GM12878 (cell line): Measurements from ENCODE around the gene CDKN2B-AS1. TPM values are rescaled to one million over a fixed set of nuclear protein-coding genes. Genes with fewer than 3 reads are reported as not detected.

Experiments used
- ATAC-seq: fragments of 200-7000 bp; cut with Tn5 transposase; 3 replicates; pipeline ENCODE4 v1.9.1; 2020; ENCODE audit warnings: mild to moderate bottlenecking, moderate library complexity
- BruUV-seq: library from RNA; stranded (reverse); fragments of 400-500 nt; replicated peaks from 2 replicates; lab custom pipeline; 2021; lab: Mats Ljungman, UMichigan
- CTCF ChIA-PET: fragments of 300-600 bp; sonication (Branson Sonifier 250); formaldehyde crosslinking; extraction: SDS; loops from one replicate; lab custom pipeline; 2021; ENCODE audit warnings: inconsistent platforms; lab: Yijun Ruan, JAX
- POLR2A ChIA-PET: fragments of 350-600 bp; formaldehyde crosslinking; extraction: SDS; loops from one replicate; lab custom pipeline; 2021; ENCODE audit warnings: inconsistent platforms; lab: Charles Lee
- RAD21 ChIA-PET: fragments of 300-600 bp; sonication (Branson Sonifier 250); formaldehyde crosslinking; loops from one replicate; lab custom pipeline; 2023; ENCODE audit warnings: antibody characterized with exemption; ENCODE audit not compliant: unreplicated experiment; lab: Charles Lee
- SMC1A ChIA-PET: fragments of 300-600 bp; sonication (Branson Sonifier 250); formaldehyde crosslinking; loops from one replicate; lab custom pipeline; 2023; ENCODE audit not compliant: unreplicated experiment, uncharacterized antibody; lab: Charles Lee
- DNase-seq: peaks from one replicate; pipeline ENCODE4 v3.0.0-alpha.2; 2011; ENCODE audit warnings: low read depth, low spot score
- FAIRE-seq: peaks from 3 replicates; lab custom pipeline; 2011; peaks lifted over from hg19 to GRCh38; lab: Jason Lieb, UNC
- H2AFZ ChIP-seq: 2 replicates; pipeline ENCODE4 v1.6.0; 2011; ENCODE audit warnings: low read depth, low read length, control low read depth; ENCODE audit not compliant: control insufficient read depth
- H3K27ac ChIP-seq: 2 replicates; pipeline ENCODE4 v1.5.1; 2011; ENCODE audit warnings: control low read depth; ENCODE audit not compliant: control insufficient read depth, insufficient read depth
- H3K27me3 ChIP-seq, 2 experiments: replicated peaks in 1 of 2; 2 replicates each; pipeline versions ENCODE4 v1.6.0 to v1.6.1; 2011; ENCODE audit warnings: low read length in 1 of 2; ENCODE audit not compliant: control insufficient read depth in 2 of 2, insufficient read depth in 2 of 2
- H3K36me3 ChIP-seq, 2 experiments: 2 replicates each; pipeline ENCODE4 v1.5.1; 2011; ENCODE audit warnings: low read length in 1 of 2; ENCODE audit not compliant: control insufficient read depth in 2 of 2, insufficient read depth in 2 of 2
- H3K4me1 ChIP-seq: 2 replicates; pipeline ENCODE4 v1.6.1; 2011; ENCODE audit warnings: mild to moderate bottlenecking, low read length, moderate library complexity, mixed read lengths; ENCODE audit not compliant: control insufficient read depth, insufficient read depth
- H3K4me2 ChIP-seq: 2 replicates; pipeline ENCODE4 v1.6.0; 2011; ENCODE audit warnings: control low read depth; ENCODE audit not compliant: control insufficient read depth, insufficient read depth
- H3K4me3 ChIP-seq: fragments of 200-600 bp; sonication (generic); 2 replicates; pipeline ENCODE4 v1.5.1; 2016
- H3K79me2 ChIP-seq: 2 replicates; pipeline ENCODE4 v1.6.0; 2011; ENCODE audit warnings: low read length; ENCODE audit not compliant: control insufficient read depth, insufficient read depth
- H3K9ac ChIP-seq: 2 replicates; pipeline ENCODE4 v1.8.0; 2011; ENCODE audit warnings: low read length, control low read depth, mixed read lengths; ENCODE audit not compliant: control insufficient read depth, insufficient read depth
- H3K9me3 ChIP-seq: replicated peaks from 3 replicates; pipeline ENCODE4 v1.5.1; 2011; ENCODE audit warnings: mild to moderate bottlenecking, low read length; ENCODE audit not compliant: control insufficient read depth, insufficient read depth
- H4K20me1 ChIP-seq: 2 replicates; pipeline ENCODE4 v1.6.0; 2011; ENCODE audit not compliant: control insufficient read depth, insufficient read depth
- CEBPZ ChIP-seq: fragments of 150-350 bp; IDR thresholded peaks from 2 replicates; pipeline ENCODE4 v1.6.1; 2016; ENCODE audit warnings: low read depth, low read length
- RELA ChIP-seq: fragments of 450-650 bp; IDR thresholded peaks from 2 replicates; pipeline ENCODE4 v1.8.0; 2014; ENCODE audit warnings: borderline replicate concordance; ENCODE audit not compliant: partially characterized antibody
- WGBS: methylation state at CpG from one replicate; pipeline ENCODE4 v1.1.6; 2016; ENCODE audit warnings: low lambda C conversion rate; ENCODE audit not compliant: insufficient replicate concordance, insufficient coverage; ENCODE audit errors: missing lambda C conversion rate; 5-methylcytosine and 5-hydroxymethylcytosine counted together
- in situ Hi-C: fragments of 300-500 bp; cut with MboI; formaldehyde crosslinking; loops from 9 replicates; pipeline ENCODE4 v1.14.3; 2018; ENCODE audit warnings: mixed read lengths
- intact Hi-C: fragments of 100-400 bp; cut with micrococcal nuclease; formaldehyde crosslinking; loops from one replicate; pipeline ENCODE4 v1.14.2; 2022; ENCODE audit not compliant: unreplicated experiment
- polyA plus RNA-seq, 11 experiments: library from polyadenylated mRNA; depleted of rRNA in 4 of 11; unstranded in 6 of 11; stranded (reverse) in 5 of 11; fragments of >200 nt; fragmentation: Nextera tagmentation in 4 of 11; fragmentation: Illumina TruSeq in 1 of 11; extraction: Ambion mirVana in 4 of 11; extraction: Trizol in 1 of 11; gene quantifications; 1 replicate in 1 of 11; 2 replicates in 10 of 11; pipeline versions ENCODE4 v1.2.1 to v1.2.3, GENCODE V29; 2011 to 2016; ENCODE audit warnings: inconsistent platforms in 2 of 11, missing spikeins in 2 of 11, low read depth in 1 of 11
- total RNA-seq, 4 experiments: library from RNA; depleted of rRNA in 3 of 4; stranded (reverse); fragments of >200 nt in 3 of 4; fragmentation: Illumina TruSeq in 1 of 4; extraction: Trizol in 1 of 4; gene quantifications; 2 replicates each; pipeline versions ENCODE4 v1.2.1 to v1.2.3, GENCODE V29; 2013 to 2021

CDKN2B-AS1 gene
- total and polyA plus RNA-seq, 10 of the 15 experiments (the other 5 are each of a cell fraction or from before 2014, with no cell fraction given): 0.22 to 2.2 (median 1.0) TPM; not detected in 1

- no peak for TF ChIP-seq CEBPZ
- TF ChIP-seq, all 136 proteins: peak for 0
These were observed 38.5 kb downstream of the CDKN2B-AS1 start (continued) for GRCh38 chr9:22033012-22033630.

- ChIA-PET CTCF (interaction anchor here (3.9 to 9.7 kb wide), 3 partner anchors 26 to 225 kb away, joined by 21 to 182 read pairs (median 80); partner anchors contain the start of gene CDKN2B), SMC1A (interaction anchor here (1.0 to 5.2 kb wide), 2 partner anchors 28 to 222 kb away, joined by 6 to 29 read pairs; partner anchors contain the start of gene CDKN2B), RAD21 (interaction anchor here (0.6 to 6.9 kb wide), 4 partner anchors 27 to 420 kb away, joined by 3 to 59 read pairs (median 4); partner anchors contain the start of gene CDKN2B), POLR2A (no interaction called here)
- H4K20me1 ChIP-seq: no peaks in the 10 kb centered on the region; the same call in 1 of the 2 replicates
- no peak overlapping the region for H2AFZ ChIP-seq
- H3K9me3 ChIP-seq: no peaks in the 10 kb centered on the region
- H3K36me3 ChIP-seq: no peaks in the 10 kb centered on the region
- H3K4me2 ChIP-seq: no peak overlapping the region
- H3K9ac ChIP-seq: no peak overlapping the region
- H3K4me3 ChIP-seq: no peak overlapping the region
- WGBS: 97% methylated on average over 2 of the region's 2 CpGs
- no peaks in the 10 kb centered on the region; a peak in 1 of 4 replicates for H3K27me3 ChIP-seq
- no peak for FAIRE-seq
- no peak for DNase-seq
- H3K4me1 ChIP-seq: no peaks in the 10 kb centered on the region
- no peaks in the 10 kb centered on the region for H3K79me2 ChIP-seq
- ATAC-seq: no peak
- BruUV-seq: no TSS peak
- no peak for TF ChIP-seq RELA
- intact Hi-C loops: loop anchor here (10.0 kb wide), 1 partner anchor 199 kb away; no protein-coding TSS in a partner anchor
- in situ Hi-C loops: loop anchor here (5.0 kb wide), 1 partner anchor 223 kb away; no protein-coding TSS in a partner anchor
- H3K27ac ChIP-seq: no peak overlapping the region
These were observed 41.0 kb downstream of the CDKN2B-AS1 start for GRCh38 chr9:22035591-22036011.
